ENCODE results near the gene RUNX1.

DNA sequence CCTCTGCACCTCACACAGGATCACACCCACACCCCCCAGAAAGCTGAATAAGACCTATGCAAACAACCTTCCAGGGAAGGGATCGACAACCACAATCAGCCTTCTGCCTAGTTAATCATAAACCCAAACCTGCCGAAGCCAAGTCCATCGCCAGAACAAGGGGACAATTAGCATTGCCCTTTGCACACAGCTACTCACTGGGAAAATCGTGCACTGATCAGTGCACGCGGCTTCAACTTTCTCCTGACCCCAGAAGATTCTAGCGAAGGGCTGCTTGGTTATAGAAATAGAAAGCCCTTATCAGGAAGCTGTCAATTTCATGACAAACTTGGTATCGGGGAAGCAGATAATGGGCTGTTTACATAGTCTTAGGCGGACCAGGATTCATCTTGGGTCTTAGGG lies 29.5 kb downstream of the RUNX1 start:
- TF ChIP-seq, protein P1, sequence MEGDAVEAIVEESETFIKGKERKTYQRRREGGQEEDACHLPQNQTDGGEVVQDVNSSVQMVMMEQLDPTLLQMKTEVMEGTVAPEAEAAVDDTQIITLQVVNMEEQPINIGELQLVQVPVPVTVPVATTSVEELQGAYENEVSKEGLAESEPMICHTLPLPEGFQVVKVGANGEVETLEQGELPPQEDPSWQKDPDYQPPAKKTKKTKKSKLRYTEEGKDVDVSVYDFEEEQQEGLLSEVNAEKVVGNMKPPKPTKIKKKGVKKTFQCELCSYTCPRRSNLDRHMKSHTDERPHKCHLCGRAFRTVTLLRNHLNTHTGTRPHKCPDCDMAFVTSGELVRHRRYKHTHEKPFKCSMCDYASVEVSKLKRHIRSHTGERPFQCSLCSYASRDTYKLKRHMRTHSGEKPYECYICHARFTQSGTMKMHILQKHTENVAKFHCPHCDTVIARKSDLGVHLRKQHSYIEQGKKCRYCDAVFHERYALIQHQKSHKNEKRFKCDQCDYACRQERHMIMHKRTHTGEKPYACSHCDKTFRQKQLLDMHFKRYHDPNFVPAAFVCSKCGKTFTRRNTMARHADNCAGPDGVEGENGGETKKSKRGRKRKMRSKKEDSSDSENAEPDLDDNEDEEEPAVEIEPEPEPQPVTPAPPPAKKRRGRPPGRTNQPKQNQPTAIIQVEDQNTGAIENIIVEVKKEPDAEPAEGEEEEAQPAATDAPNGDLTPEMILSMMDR (IDR thresholded peaks at IDR 0.05): no peak
- TF ChIP-seq POLR2AphosphoS5 (IDR thresholded peaks at IDR 0.05; ENCODE audit: insufficient read depth in 1 of 2, low read depth in 1 of 2): no peak

Measured in vagina (tissue), 2 donors.